ENCODE results near the gene ARHGEF7. TPM values are rescaled to one million over a fixed set of nuclear protein-coding genes. Genes with fewer than 3 reads are reported as not detected.

ARHGEF7 gene
- total RNA-seq, 3 donors from 2014 or later (not counting 1 experiment from before 2014, with no cell fraction given): 99.9 to 135 (median 105) TPM

- Mint-ChIP-seq H3K27me3 (ENCODE audit: low read depth in 2 of 2) (no peaks in the 10 kb centered on the region), H3K9me3 (no peaks in the 10 kb centered on the region), H3K36me3 (no peaks in the 10 kb centered on the region), H3K27ac (no peak overlapping the region), H3K4me1 (peaks cover 75 to 87% of the 10 kb centered on the region in 2 donors), H3K4me3 (no peak overlapping the region)
- H3K27me3 ChIP-seq (ENCODE audit: control insufficient read depth, insufficient read depth, low read length): no peaks in the 10 kb centered on the region
- no peak for TF ChIP-seq CTCF (IDR thresholded peaks at IDR 0.05)
- no peak overlapping the region for H3K4me3 ChIP-seq (ENCODE audit: low read length)
- intact Hi-C loops (cut with micrococcal nuclease): no loop called here
- H3K4me1 ChIP-seq (ENCODE audit: control insufficient read depth, insufficient read depth, low read length): peaks cover 7% of the 10 kb centered on the region
- peaks cover 4% of the 10 kb centered on the region for H3K36me3 ChIP-seq (ENCODE audit: control insufficient read depth, insufficient read depth, low read length)
- WGBS (ENCODE audit: insufficient coverage): 76% methylated on average over 21 of the region's 22 CpGs
- DNase-seq (no peak), ATAC-seq (no peak)
- H3K9me3 ChIP-seq (ENCODE audit: control insufficient read depth, insufficient read depth, low read length): no peaks in the 10 kb centered on the region
- H3K27ac ChIP-seq (ENCODE audit: low read length): no peak overlapping the region
These were observed 99.0 kb downstream of the ARHGEF7 start for GRCh38 chr13:111213964-111214726.

- H3K27ac Mint-ChIP-seq: peak overlapping the region; percentile 56 to 63
- no peak overlapping the region for H3K27ac ChIP-seq (ENCODE audit: low read length)
- no peaks in the 10 kb centered on the region for H3K9me3 ChIP-seq (ENCODE audit: control insufficient read depth, insufficient read depth, low read length)
- H3K4me1 ChIP-seq (ENCODE audit: control insufficient read depth, insufficient read depth, low read length): peaks cover 7% of the 10 kb centered on the region
- H3K9me3 Mint-ChIP-seq: no peaks in the 10 kb centered on the region
- no peak overlapping the region for H3K4me3 ChIP-seq (ENCODE audit: low read length)
- peaks cover 2% of the 10 kb centered on the region for H3K36me3 ChIP-seq (ENCODE audit: control insufficient read depth, insufficient read depth, low read length)
- DNase-seq (no peak), ATAC-seq (no peak)
- no peak overlapping the region for H3K4me3 Mint-ChIP-seq
- H3K27me3 ChIP-seq (ENCODE audit: control insufficient read depth, insufficient read depth, low read length): no peaks in the 10 kb centered on the region
- WGBS (ENCODE audit: insufficient coverage): 91% methylated on average over 19 of the region's 19 CpGs
- intact Hi-C loops (cut with micrococcal nuclease): no loop called here
- H3K36me3 Mint-ChIP-seq: no peaks in the 10 kb centered on the region
- no peak for TF ChIP-seq CTCF (IDR thresholded peaks at IDR 0.05)
- H3K4me1 Mint-ChIP-seq: peaks cover 78 to 89% of the 10 kb centered on the region in 2 donors
- no peaks in the 10 kb centered on the region for H3K27me3 Mint-ChIP-seq (ENCODE audit: low read depth in 2 of 2)
These were observed 100.3 kb downstream of the ARHGEF7 start for GRCh38 chr13:111215081-111216047.

- Mint-ChIP-seq H3K4me1 (peaks cover 71 to 79% of the 10 kb centered on the region in 2 donors), H3K9me3 (no peaks in the 10 kb centered on the region), H3K27me3 (ENCODE audit: low read depth in 2 of 2) (no peaks in the 10 kb centered on the region), H3K36me3 (no peaks in the 10 kb centered on the region), H3K27ac (peak overlapping the region; percentile 56 to 63), H3K4me3 (no peak overlapping the region)
- H3K36me3 ChIP-seq (ENCODE audit: control insufficient read depth, insufficient read depth, low read length): peaks cover 4% of the 10 kb centered on the region
- 93% methylated on average over 14 of the region's 15 CpGs for WGBS (ENCODE audit: insufficient coverage)
- H3K9me3 ChIP-seq (ENCODE audit: control insufficient read depth, insufficient read depth, low read length): no peaks in the 10 kb centered on the region
- intact Hi-C loops (cut with micrococcal nuclease): no loop called here
- peak in 1 of 2 donors; percentile 68 for DNase-seq
- H3K4me1 ChIP-seq (ENCODE audit: control insufficient read depth, insufficient read depth, low read length): peaks cover 7% of the 10 kb centered on the region
- no peak overlapping the region for H3K4me3 ChIP-seq (ENCODE audit: low read length)
- peak in 2 of 3 donors; percentile 59 to 64 for ATAC-seq
- H3K27ac ChIP-seq (ENCODE audit: low read length): no peak overlapping the region
- no peaks in the 10 kb centered on the region for H3K27me3 ChIP-seq (ENCODE audit: control insufficient read depth, insufficient read depth, low read length)
- no peak for TF ChIP-seq CTCF (IDR thresholded peaks at IDR 0.05)
These were observed 101.3 kb downstream of the ARHGEF7 start for GRCh38 chr13:111216166-111216960.

Data from natural killer cell (primary cell).